Omental fat pad (tissue), 4 donors: ENCODE results near the gene TBC1D4. TPM values are rescaled to one million over a fixed set of nuclear protein-coding genes. Genes with fewer than 3 reads are reported as not detected.

ENCODE experiments used
- ATAC-seq: fragments of 150-250 bp; one replicate; pipeline ENCODE4 v1.9.1; 2016; ENCODE audit warnings: mild to moderate bottlenecking, moderate library complexity; ENCODE audit not compliant: low FRiP score
- DNase-seq: peaks from one replicate; pipeline ENCODE4 v3.0.0-alpha.2; 2019; ENCODE audit warnings: low spot score
- CTCF ChIP-seq, 3 donors: fragments of 450-650 bp; IDR thresholded peaks; one replicate each; pipeline ENCODE4 v1.5.1; 2016 to 2017; ENCODE audit warnings: antibody characterized with exemption in 3 of 3, mild to moderate bottlenecking in 3 of 3, moderate library complexity in 2 of 3
- total RNA-seq, 4 donors: library from RNA; depleted of rRNA; stranded (reverse); fragments of >200 nt; gene quantifications; one replicate each; pipeline ENCODE4 v1.1.0, GENCODE V29; 2016

The TBC1D4 gene
- total RNA-seq, 4 donors from 2014 or later = 24.7 to 55.1 (median 39.2) TPM

- no peak for TF ChIP-seq CTCF (IDR thresholded peaks at IDR 0.05)
- DNase-seq (no peak), ATAC-seq (no peak)
These were observed 162.7 kb downstream of the TBC1D4 start for GRCh38 chr13:75319254-75319653.

GRCh38 chr13:75318138-75318833 lies 163.7 kb downstream of the TBC1D4 start:
- no peak for TF ChIP-seq CTCF (IDR thresholded peaks at IDR 0.05)
- ATAC-seq (no peak), DNase-seq (no peak)

DNA sequence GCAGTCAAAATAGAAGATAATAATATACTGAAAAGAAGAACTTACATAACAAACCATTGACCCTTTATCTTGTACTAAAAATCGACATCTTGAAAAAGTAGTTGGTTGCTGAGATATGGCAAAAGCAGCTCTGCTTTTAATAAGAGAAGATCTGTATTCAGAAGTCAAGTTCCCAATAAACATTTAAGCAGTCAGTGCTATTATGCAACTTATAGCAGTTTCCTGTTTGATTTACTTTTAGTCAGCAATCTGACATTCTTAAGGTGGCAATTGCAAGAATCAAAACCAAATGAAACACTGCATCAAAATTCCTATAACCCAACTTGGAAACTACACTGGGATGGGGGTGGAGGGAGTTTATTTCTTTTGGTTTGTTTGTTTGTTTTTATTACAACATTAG lies 165.5 kb downstream of the TBC1D4 start:
- no peak for ATAC-seq

DNA sequence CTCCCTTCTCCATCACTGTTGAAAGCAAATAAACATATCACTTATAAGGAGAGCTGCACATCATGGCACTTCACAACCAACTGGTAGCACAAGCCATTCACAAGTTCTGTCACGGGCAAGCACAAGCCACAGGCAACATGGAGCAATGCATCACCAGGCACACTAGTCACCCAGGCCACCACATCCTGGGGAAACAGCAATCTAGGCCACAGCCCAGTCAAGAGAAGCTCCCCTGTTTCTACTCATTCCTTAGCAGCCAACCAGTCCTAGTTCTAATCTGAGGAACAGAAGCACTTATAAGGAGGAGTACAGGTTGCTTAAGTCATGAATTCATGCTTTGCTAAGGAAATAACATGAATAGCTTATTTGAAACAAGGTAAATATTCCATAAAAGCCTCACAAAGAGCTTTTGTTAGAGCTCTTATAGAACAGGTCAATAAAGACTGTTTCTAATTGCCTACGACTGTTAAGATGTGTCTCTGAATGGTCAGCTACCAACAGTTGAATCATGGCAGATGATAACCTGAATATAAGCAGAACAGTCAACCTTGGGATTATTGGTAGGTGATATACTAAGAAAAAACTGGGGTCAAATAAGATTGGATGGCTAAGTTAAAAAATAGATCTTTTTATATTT lies 169.0 kb downstream of the TBC1D4 start:
- TF ChIP-seq CTCF (IDR thresholded peaks at IDR 0.05) = no peak
- no peak for DNase-seq
- no peak for ATAC-seq

More for the DNA sequence above, 165.5 kb downstream of the TBC1D4 start:
- TF ChIP-seq CTCF (IDR thresholded peaks at IDR 0.05) = no peak
- DNase-seq = no peak

DNA sequence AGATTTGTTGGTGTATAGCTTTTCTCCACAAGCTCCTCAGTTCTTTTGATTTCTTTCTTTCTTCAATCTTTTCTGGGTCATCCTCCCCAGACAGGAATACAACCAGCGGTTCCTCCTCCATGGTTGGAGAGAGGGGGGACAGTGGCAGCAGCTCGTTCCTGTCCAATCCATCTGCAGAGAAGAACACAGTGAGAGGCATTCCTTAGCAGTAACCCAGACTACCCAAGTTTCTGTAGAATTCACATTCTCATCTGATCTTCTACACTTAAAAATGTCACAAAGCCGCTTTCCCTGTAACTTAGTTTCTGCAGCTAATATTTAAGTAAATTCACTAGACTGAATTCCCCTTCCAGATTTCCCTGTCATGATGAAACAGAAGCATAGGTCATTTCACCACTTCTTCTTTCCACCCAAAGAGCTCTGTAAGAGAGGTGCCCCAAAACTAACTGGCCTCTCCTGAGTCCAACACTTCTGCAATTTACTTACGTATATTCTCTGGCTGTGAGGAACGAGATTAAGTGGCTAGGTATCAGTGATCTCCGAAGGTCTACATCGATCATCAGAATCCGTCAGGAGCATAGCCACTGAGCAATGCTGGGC lies 171.9 kb downstream of the TBC1D4 start:
- DNase-seq = no peak
- no peak for TF ChIP-seq CTCF (IDR thresholded peaks at IDR 0.05)
- no peak for ATAC-seq

DNA sequence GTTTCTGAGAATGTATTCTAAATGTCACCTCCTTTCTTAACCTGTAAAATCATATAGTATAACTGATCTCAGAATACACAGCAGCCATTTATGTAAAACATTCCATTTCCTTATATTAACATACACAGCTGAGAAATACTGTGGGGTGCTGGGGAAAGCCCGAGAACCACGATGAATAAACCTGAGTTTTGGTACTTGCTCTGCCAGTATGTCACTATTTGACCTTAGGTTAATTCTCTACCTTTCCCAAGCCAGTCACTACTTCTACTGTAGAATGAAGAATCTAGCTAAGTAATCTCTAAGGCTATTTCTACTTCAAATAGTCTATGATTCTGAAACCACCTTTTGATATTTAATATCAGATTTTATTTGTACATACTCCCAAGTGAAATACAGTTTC lies 173.7 kb downstream of the TBC1D4 start:
- DNase-seq (no peak), ATAC-seq (no peak)
- no peak for TF ChIP-seq CTCF (IDR thresholded peaks at IDR 0.05)
